PFSK-1 (cell line): ENCODE results near the gene DDX25.

Experiments used
- FOXP2 ChIP-seq: optimal IDR thresholded peaks from 2 replicates; pipeline ENCODE3; 2011; ENCODE audit warnings: borderline replicate concordance, control low read depth, inconsistent platforms; ENCODE audit not compliant: insufficient read depth; ENCODE audit errors: extremely low read length, extremely low read depth
- POLR2AphosphoS5 ChIP-seq: IDR thresholded peaks from 2 replicates; pipeline ENCODE4 v1.6.1; 2012; ENCODE audit warnings: low read depth, mild to moderate bottlenecking, control low read depth, low read length, moderate library complexity
- SIN3A ChIP-seq: IDR thresholded peaks from 2 replicates; pipeline ENCODE4 v1.6.1; 2012; ENCODE audit warnings: mild to moderate bottlenecking, low read length, moderate library complexity, borderline replicate concordance; ENCODE audit not compliant: insufficient read depth
- TAF1 ChIP-seq: IDR thresholded peaks from 2 replicates; pipeline ENCODE4 v1.6.1; 2012; ENCODE audit warnings: low read length, control low read depth, borderline replicate concordance; ENCODE audit not compliant: insufficient read depth
- TF ChIP-seq, protein P1 (sequence below), 2 experiments: IDR thresholded peaks; 2 replicates each; pipeline versions ENCODE4 v1.6.1 to v1.8.0; 2011 to 2012; ENCODE audit warnings: low read depth in 2 of 2, low read length in 2 of 2, control low read depth in 1 of 2, inconsistent platforms in 1 of 2, mild to moderate bottlenecking in 1 of 2, moderate library complexity in 1 of 2; ENCODE audit not compliant: insufficient read depth in 1 of 2

Gene DDX25

DNA sequence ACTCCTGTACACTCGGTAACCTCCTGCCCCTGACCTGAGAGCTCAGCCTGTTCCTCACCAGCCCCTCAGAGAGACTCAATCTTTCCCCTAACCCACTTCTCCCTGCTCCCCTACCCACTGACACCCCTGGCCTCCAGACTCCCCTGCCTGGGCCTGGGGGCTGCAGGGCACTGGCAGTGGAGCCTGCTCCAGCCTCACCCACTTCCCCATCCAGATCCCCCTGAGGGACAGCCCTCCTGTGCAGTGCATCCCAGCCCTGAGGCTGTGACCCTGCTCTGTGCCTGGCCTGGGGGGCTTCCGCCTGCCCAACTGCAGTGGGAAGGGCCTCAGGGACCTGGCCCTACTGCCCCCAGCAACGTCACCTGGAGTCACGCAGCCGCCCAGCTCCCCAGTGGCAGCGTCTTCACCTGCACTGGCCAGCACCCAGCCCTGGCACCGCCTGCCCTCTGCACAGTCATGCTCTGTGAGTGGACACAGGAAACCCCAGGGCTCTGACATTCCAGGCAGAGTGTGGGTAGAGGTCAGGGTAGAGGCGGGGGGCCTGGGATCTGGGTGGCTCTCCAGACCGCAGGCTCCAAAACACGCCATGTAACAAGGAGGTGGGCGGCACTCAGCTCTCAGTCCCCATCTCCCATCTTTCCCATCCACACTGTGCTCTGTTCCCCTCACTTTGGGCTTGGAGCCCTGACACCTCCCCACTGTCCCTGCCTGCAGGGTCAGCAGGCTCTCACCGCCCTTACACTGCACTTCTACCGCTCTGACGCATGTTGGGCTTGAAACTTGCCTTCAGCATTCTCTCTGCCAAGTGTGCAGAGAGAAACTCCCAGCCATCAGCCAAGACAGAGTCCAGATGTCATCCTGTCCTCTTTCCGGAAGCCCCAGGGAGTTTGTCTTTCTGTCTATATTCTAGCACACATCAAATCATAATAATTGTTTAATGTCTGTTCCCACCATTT is 46.7 kb downstream of the DDX25 start:
- TF ChIP-seq POLR2AphosphoS5 (no peak), TAF1 (no peak), FOXP2 (no peak), SIN3A (no peak)
- TF ChIP-seq, protein P1, sequence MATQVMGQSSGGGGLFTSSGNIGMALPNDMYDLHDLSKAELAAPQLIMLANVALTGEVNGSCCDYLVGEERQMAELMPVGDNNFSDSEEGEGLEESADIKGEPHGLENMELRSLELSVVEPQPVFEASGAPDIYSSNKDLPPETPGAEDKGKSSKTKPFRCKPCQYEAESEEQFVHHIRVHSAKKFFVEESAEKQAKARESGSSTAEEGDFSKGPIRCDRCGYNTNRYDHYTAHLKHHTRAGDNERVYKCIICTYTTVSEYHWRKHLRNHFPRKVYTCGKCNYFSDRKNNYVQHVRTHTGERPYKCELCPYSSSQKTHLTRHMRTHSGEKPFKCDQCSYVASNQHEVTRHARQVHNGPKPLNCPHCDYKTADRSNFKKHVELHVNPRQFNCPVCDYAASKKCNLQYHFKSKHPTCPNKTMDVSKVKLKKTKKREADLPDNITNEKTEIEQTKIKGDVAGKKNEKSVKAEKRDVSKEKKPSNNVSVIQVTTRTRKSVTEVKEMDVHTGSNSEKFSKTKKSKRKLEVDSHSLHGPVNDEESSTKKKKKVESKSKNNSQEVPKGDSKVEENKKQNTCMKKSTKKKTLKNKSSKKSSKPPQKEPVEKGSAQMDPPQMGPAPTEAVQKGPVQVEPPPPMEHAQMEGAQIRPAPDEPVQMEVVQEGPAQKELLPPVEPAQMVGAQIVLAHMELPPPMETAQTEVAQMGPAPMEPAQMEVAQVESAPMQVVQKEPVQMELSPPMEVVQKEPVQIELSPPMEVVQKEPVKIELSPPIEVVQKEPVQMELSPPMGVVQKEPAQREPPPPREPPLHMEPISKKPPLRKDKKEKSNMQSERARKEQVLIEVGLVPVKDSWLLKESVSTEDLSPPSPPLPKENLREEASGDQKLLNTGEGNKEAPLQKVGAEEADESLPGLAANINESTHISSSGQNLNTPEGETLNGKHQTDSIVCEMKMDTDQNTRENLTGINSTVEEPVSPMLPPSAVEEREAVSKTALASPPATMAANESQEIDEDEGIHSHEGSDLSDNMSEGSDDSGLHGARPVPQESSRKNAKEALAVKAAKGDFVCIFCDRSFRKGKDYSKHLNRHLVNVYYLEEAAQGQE (IDR thresholded peaks at IDR 0.05; ENCODE audit: insufficient read depth in 1 of 2, low read depth in 2 of 2, low read length in 2 of 2): no peak

DNA sequence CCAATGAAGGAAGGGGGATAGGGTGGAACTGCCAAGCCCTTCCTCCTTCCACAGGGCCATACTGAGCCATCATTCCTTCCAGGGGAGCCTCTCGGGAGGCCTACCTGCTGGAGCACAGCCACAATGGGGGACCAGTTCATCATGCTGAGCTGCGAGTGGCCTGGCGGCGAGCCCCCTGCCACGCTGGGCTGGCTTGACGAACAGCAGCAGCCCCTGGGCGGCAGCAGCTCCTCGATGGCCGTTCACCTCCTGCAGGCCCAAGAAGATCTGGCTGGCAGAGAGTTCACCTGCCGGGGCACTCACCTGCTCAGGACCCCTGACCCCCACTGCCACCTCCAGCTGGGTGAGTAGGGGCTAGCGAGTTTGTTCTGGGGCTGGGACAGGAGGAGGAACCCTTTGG is 47.4 kb downstream of the DDX25 start:
- TF ChIP-seq POLR2AphosphoS5: no peak
- TF ChIP-seq TAF1: no peak
- TF ChIP-seq, protein P1 (IDR thresholded peaks at IDR 0.05; ENCODE audit: insufficient read depth in 1 of 2, low read depth in 2 of 2, low read length in 2 of 2): no peak

DNA sequence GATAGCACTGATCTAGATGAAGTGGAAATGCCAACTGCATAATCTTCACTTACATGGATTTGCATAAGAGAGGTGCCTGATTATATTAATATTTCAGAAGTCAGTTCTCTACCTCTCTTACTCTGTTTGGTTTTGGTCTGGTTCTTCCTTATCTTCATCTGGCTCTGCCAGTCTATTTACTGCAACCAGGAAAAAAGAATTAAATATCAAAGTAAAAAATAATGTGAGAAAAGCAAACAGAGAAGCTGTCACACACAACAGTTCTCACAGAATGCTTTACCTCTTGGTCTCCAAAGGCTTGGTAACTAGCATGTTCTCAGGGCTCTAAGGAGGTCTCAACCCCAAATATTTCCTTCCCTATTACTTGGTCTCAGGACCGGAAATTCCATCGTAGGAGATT is 48.3 kb downstream of the DDX25 start:
- TF ChIP-seq FOXP2: no peak
- no peak for TF ChIP-seq SIN3A
- TF ChIP-seq POLR2AphosphoS5: no peak
- TF ChIP-seq, protein P1 (IDR thresholded peaks at IDR 0.05; ENCODE audit: insufficient read depth in 1 of 2, low read depth in 2 of 2, low read length in 2 of 2): no peak
- TF ChIP-seq TAF1: no peak

GRCh38 chr11:125952973-125953372 is 48.7 kb downstream of the DDX25 start:
- TF ChIP-seq, protein P1 (IDR thresholded peaks at IDR 0.05; ENCODE audit: insufficient read depth in 1 of 2, low read depth in 2 of 2, low read length in 2 of 2): no peak
- no peak for TF ChIP-seq FOXP2
- no peak for TF ChIP-seq TAF1
- no peak for TF ChIP-seq POLR2AphosphoS5
- TF ChIP-seq SIN3A: no peak

DNA sequence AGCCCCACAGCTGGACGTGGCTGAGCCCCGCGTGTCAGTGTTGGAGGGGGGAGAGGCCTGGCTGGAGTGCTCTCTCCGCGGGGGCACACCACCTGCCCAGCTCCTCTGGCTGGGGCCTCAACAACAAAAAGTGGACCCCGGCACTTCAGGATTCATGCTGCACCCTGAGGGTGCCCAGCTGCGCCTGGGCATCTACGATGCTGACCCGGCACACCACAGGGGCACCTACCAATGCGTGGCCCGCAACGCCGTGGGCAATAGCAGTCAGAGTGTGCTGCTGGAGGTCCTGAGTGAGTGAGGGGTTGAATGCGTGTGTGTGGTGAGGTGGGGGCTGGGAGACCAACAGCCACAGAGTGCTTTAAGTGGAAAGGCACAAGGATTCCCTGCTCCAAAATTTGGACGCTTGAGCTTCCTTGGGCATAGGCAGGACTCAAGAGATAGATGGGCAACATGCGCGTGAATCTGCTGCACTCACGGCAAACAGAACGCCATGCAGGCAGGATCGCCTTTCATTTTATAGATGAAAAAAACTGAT is 49.2 kb downstream of the DDX25 start:
- TF ChIP-seq FOXP2 (no peak), TAF1 (no peak), POLR2AphosphoS5 (no peak), SIN3A (no peak)
- TF ChIP-seq, protein P1 (IDR thresholded peaks at IDR 0.05; ENCODE audit: insufficient read depth in 1 of 2, low read depth in 2 of 2, low read length in 2 of 2): no peak
